Tibial nerve (tissue), 3 donors: ENCODE measurements around the gene RABL2B.
"Not testable (repeated sequence)": the region's sequence is repeated elsewhere in the genome, so short reads cannot be mapped to it uniquely, and the experiment has no call there.

Experiments
- POLR2A ChIP-seq, 2 donors: fragments of 450-650 bp; IDR thresholded peaks; one replicate each; pipeline ENCODE4 v1.6.1; 2017; ENCODE audit warnings: antibody characterized with exemption in 2 of 2, mild to moderate bottlenecking in 2 of 2, moderate library complexity in 2 of 2
- TF ChIP-seq, protein P1 (sequence below), 5 experiments: fragments of 200-600 bp in 3 of 5; fragments of 450-650 bp in 2 of 5; sonication (generic) in 3 of 5; IDR thresholded peaks; one replicate each; pipeline ENCODE4 v1.5.1; 2016 to 2019; ENCODE audit warnings: antibody characterized with exemption in 5 of 5, mild to moderate bottlenecking in 3 of 5, moderate library complexity in 2 of 5

- not testable (repeated sequence) for TF ChIP-seq POLR2A (IDR thresholded peaks at IDR 0.05)
- TF ChIP-seq, protein P1, sequence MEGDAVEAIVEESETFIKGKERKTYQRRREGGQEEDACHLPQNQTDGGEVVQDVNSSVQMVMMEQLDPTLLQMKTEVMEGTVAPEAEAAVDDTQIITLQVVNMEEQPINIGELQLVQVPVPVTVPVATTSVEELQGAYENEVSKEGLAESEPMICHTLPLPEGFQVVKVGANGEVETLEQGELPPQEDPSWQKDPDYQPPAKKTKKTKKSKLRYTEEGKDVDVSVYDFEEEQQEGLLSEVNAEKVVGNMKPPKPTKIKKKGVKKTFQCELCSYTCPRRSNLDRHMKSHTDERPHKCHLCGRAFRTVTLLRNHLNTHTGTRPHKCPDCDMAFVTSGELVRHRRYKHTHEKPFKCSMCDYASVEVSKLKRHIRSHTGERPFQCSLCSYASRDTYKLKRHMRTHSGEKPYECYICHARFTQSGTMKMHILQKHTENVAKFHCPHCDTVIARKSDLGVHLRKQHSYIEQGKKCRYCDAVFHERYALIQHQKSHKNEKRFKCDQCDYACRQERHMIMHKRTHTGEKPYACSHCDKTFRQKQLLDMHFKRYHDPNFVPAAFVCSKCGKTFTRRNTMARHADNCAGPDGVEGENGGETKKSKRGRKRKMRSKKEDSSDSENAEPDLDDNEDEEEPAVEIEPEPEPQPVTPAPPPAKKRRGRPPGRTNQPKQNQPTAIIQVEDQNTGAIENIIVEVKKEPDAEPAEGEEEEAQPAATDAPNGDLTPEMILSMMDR (IDR thresholded peaks at IDR 0.05) = not testable (repeated sequence)
Measured at GRCh38 chr22:50785289-50785688, 1.9 kb upstream of the RABL2B start.
